Hematopoietic multipotent progenitor cell treated with erythropoietin and hydrocortisone succinate and interleukin-3 and kit ligand, for 17 days (in vitro differentiated cells): ENCODE measurements around the gene INHBC.
"Not testable (repeated sequence)": the region's sequence is repeated elsewhere in the genome, so short reads cannot be mapped to it uniquely, and the experiment has no call there.

Source experiments
- DNase-seq: peaks from one replicate; pipeline ENCODE4 v3.0.0-alpha.2; 2015; ENCODE audit warnings: low spot score

Gene INHBC, protein sequence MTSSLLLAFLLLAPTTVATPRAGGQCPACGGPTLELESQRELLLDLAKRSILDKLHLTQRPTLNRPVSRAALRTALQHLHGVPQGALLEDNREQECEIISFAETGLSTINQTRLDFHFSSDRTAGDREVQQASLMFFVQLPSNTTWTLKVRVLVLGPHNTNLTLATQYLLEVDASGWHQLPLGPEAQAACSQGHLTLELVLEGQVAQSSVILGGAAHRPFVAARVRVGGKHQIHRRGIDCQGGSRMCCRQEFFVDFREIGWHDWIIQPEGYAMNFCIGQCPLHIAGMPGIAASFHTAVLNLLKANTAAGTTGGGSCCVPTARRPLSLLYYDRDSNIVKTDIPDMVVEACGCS

DNA sequence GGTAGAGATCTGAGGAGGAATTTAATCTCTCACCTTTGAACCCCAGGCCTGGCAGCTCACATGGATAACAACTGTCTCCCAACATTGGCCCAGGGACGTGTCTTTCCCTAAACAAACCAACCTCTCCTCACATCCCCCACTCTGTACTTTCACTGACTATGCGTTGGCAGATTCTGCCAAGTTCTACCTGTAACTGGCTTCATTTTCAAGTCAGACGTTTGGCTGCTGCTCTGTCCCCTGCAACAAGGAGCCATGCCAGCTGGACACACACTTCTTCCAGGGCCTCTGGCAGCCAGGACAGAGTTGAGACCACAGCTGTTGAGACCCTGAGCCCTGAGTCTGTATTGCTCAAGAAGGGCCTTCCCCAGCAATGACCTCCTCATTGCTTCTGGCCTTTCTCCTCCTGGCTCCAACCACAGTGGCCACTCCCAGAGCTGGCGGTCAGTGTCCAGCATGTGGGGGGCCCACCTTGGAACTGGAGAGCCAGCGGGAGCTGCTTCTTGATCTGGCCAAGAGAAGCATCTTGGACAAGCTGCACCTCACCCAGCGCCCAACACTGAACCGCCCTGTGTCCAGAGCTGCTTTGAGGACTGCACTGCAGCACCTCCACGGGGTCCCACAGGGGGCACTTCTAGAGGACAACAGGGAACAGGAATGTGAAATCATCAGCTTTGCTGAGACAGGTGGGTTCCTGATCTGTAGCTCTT, at the start of gene INHBC:
INHBC (plus strand) TSS at position 268 of the 707 bp plus-strand sequence; CDS start at position 371, 103 bp downstream.
- DNase-seq, result no peak

- DNase-seq, result no peak
Measured at GRCh38 chr12:57385586-57385985, 49.0 kb upstream of the INHBC start.

- DNase-seq, result no peak
Measured at GRCh38 chr12:57386187-57386720, 48.3 kb upstream of the INHBC start.

GRCh38 chr12:57388425-57388824, 46.2 kb upstream of the INHBC start:
- DNase-seq, result no peak

DNA sequence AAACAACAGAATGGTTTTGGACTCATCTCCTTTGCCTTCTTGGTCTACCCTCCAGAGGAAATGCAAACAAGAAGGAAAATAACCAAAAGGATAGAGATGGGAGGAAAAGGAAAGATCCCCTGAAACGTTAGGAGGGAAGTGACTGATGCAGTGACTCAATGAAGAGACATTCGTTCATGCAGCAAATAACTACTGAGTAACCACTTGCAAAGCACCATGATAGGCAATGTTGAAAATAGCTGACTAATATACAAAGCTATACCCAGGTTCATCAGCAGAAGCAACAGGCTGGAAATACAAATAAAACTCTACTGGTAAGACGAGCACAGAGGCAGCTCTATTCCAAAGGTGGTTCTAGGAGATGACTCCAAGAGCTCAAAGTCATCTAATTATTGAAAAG, 45.6 kb upstream of the INHBC start:
- DNase-seq, result no peak

DNA sequence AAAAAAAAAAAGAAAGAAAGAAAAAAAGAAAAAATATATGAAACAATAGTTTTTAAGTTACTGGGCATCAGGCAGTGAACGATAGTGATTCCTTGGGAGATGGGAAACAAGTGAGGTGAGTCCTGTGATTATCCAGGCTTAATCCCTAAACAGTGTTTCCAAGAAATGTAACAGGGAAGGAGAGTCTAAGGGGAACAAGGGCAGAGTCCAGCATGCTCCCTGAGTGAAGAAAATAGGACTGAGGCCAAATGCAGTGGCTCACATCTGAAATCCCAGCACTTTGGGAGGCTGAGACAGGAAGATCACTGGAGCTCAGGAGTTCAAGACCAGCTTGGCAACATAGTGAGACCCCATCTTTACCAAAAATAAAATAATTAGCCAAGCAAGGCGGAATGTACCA, 44.4 kb upstream of the INHBC start:
- no peak for DNase-seq

- DNase-seq, result no peak
Measured at GRCh38 chr12:57395121-57395520, 39.5 kb upstream of the INHBC start.

- no peak for DNase-seq
Measured at GRCh38 chr12:57397441-57397840, 37.1 kb upstream of the INHBC start.

DNA sequence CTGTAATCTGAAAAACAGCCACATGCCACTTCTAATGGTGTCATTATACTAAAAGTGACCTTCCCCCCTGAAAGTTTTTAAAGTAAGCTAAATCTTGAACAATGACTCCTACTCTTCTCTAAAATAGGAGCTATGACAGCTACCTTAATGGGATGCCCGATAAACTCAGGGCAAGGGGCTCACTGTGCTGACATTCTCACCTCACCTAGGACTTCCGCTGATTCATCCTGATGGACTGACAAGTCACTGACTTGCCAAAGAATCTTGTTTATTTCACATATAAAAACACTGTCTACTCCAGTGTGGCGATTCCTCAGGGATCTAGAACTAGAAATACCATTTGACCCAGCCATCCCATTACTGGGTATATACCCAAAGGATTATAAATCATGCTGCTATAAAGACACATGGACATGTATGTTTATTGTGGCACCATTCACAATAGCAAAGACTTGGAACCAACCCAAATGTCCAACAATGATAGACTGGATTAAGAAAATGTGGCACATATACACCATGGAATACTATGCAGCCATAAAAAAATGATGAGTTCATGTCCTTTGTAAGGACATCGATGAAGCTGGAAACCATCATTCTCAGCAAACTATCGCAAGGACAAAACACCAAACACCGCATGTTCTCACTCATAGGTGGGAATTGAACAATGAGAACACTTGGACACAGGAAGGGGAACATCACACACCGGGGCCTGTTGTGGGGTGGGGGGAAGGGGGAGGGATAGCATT, 34.7 kb upstream of the INHBC start:
- DNase-seq, result not testable (repeated sequence)

GRCh38 chr12:57401165-57401564, 33.4 kb upstream of the INHBC start:
- no peak for DNase-seq

- DNase-seq, result not testable (repeated sequence)
Measured at GRCh38 chr12:57402156-57402555, 32.4 kb upstream of the INHBC start.

GRCh38 chr12:57404966-57405640, 29.5 kb upstream of the INHBC start:
- no peak for DNase-seq

DNA sequence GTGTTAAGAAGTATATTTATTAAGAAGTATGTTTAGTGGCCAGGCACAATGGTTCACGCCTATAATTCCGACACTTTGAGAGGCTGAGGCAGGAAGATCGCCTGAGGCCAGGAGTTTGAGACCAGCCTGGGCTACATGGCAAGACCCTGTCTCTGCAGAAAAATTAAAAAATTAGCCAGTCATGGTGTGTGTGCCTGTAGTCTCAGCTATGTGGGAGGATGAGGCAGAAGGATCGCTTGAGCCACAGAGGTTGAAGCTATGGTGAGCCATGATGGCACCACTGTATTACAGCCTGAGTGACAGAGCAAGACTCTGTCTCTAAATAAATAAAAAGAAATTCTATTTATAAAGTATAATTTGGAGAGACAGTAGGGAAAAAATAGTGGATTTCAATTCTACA, 24.1 kb upstream of the INHBC start:
- no peak for DNase-seq

GRCh38 chr12:57414160-57414559, 20.4 kb upstream of the INHBC start:
- not testable (repeated sequence) for DNase-seq

- DNase-seq, result no peak
Measured at GRCh38 chr12:57415088-57415487, 19.5 kb upstream of the INHBC start.

- DNase-seq, result no peak
Measured at GRCh38 chr12:57416039-57416996, 18.3 kb upstream of the INHBC start.

- DNase-seq, result no peak
Measured at GRCh38 chr12:57418255-57418654, 16.3 kb upstream of the INHBC start.

DNA sequence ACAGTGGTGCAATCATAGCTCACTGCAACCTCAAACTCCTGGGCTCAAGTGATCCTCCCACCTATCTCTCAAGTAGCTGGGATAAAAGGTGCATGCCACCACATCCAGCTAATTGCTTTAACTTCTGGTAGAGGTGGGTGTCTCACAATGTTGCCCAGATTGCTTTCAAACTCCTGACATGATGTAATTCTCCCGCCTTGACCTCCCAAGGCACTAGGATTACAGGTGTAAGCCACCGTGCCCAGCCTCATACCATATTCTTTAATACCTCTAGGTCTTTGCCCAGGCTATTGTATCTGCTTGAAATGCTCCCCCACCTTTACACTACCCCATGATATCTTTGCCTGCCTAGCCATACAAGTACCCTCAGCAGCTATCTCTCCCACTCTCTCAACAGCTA, 15.1 kb upstream of the INHBC start:
- DNase-seq, result no peak

GRCh38 chr12:57420482-57420881, 14.1 kb upstream of the INHBC start:
- DNase-seq, result no peak

- not testable (repeated sequence) for DNase-seq
Measured at GRCh38 chr12:57426948-57427347, 7.6 kb upstream of the INHBC start.

- DNase-seq, result no peak
Measured at GRCh38 chr12:57428965-57429364, 5.6 kb upstream of the INHBC start.
